Endothelial cell of umbilical vein (primary cell): ENCODE measurements around the gene ZRSR2. TPM values are rescaled to one million over a fixed set of nuclear protein-coding genes. Genes with fewer than 3 reads are reported as not detected.

ENCODE experiments used
- BruUV-seq: library from RNA; stranded (reverse); fragments of 400-500 nt; replicated peaks from 2 replicates; lab custom pipeline; 2021; lab: Mats Ljungman, UMichigan
- CTCF ChIA-PET: fragments of 300-600, 350-600 bp; sonication (Branson Sonifier 250); formaldehyde crosslinking; loops from one replicate; lab custom pipeline; 2021; ENCODE audit warnings: antibody characterized with exemption, inconsistent platforms; lab: Charles Lee
- POLR2A ChIA-PET: fragments of 300-600, 350-600 bp; sonication (Branson Sonifier 250); formaldehyde crosslinking; loops from one replicate; lab custom pipeline; 2021; ENCODE audit warnings: antibody characterized with exemption, inconsistent platforms; lab: Charles Lee
- DNase-seq: peaks from one replicate; pipeline ENCODE4 v3.0.0-alpha.2; 2011; ENCODE audit warnings: low read depth, low spot score
- FAIRE-seq: peaks from 2 replicates; lab custom pipeline; 2011; peaks lifted over from hg19 to GRCh38; lab: Jason Lieb, UNC
- H2AFZ ChIP-seq: 2 replicates; pipeline ENCODE4 v1.6.0; 2012; ENCODE audit warnings: low read depth, low read length, control low read depth, inconsistent platforms
- H3K27ac ChIP-seq: 2 replicates; pipeline ENCODE4 v1.5.1; 2011; ENCODE audit warnings: low read depth, mild to moderate bottlenecking, control low read depth, low read length, moderate library complexity; ENCODE audit not compliant: insufficient read depth
- H3K27me3 ChIP-seq, 2 experiments: 2 replicates each; pipeline versions ENCODE4 v1.6.0 to v1.6.1; 2011; ENCODE audit warnings: low read length in 2 of 2, mixed read lengths in 1 of 2; ENCODE audit not compliant: control insufficient read depth in 2 of 2, insufficient read depth in 2 of 2
- H3K36me3 ChIP-seq, 2 experiments: 2 replicates in 1 of 2; 3 replicates in 1 of 2; pipeline ENCODE4 v1.5.1; 2011; ENCODE audit warnings: low read length in 2 of 2, mild to moderate bottlenecking in 1 of 2, moderate library complexity in 1 of 2; ENCODE audit not compliant: control insufficient read depth in 2 of 2, insufficient read depth in 2 of 2; ENCODE audit errors: extremely low read depth in 1 of 2
- H3K4me1 ChIP-seq: 3 replicates; pipeline ENCODE4 v1.5.1; 2011; ENCODE audit warnings: mild to moderate bottlenecking, low read length; ENCODE audit not compliant: control insufficient read depth, insufficient read depth; ENCODE audit errors: extremely low read depth
- H3K4me2 ChIP-seq: 2 replicates; pipeline ENCODE4 v1.6.1; 2011; ENCODE audit warnings: low read length, control low read depth, mixed read lengths; ENCODE audit not compliant: insufficient read depth
- H3K4me3 ChIP-seq, 3 experiments: fragments of 200-600 bp in 1 of 3; sonication (generic), shearing (Covaris generic) in 1 of 3; replicated peaks in 1 of 3; 2 replicates each; pipeline ENCODE4 v1.5.1; 2011 to 2016; ENCODE audit warnings: control low read depth in 3 of 3, low read length in 3 of 3, mild to moderate bottlenecking in 2 of 3, inconsistent platforms in 1 of 3, low read depth in 1 of 3, moderate library complexity in 1 of 3; ENCODE audit not compliant: insufficient read depth in 1 of 3
- H3K79me2 ChIP-seq: 2 replicates; pipeline ENCODE4 v1.6.0; 2012; ENCODE audit warnings: low read length, inconsistent platforms; ENCODE audit not compliant: control insufficient read depth, insufficient read depth
- H3K9ac ChIP-seq: replicated peaks from 2 replicates; pipeline ENCODE3; 2011; ENCODE audit warnings: low read length, control low read depth; ENCODE audit not compliant: insufficient read depth; ENCODE audit errors: extremely low read depth
- H3K9me1 ChIP-seq: replicated peaks from 3 replicates; pipeline ENCODE4 v1.6.0; 2011; ENCODE audit warnings: mild to moderate bottlenecking, low read length; ENCODE audit not compliant: control insufficient read depth, insufficient read depth; ENCODE audit errors: extremely low read depth
- H3K9me3 ChIP-seq: replicated peaks from 2 replicates; pipeline ENCODE4 v1.5.1; 2012; ENCODE audit warnings: low read length, inconsistent platforms; ENCODE audit not compliant: control insufficient read depth, insufficient read depth
- H4K20me1 ChIP-seq: replicated peaks from 2 replicates; pipeline ENCODE3; 2011; ENCODE audit warnings: mild to moderate bottlenecking, low read length; ENCODE audit not compliant: control insufficient read depth, insufficient read depth; ENCODE audit errors: extremely low read depth
- EZH2 ChIP-seq: IDR thresholded peaks from 2 replicates; pipeline ENCODE4 v1.6.1; 2012; ENCODE audit warnings: borderline replicate concordance, low read depth, mild to moderate bottlenecking, moderate library complexity, low read length, inconsistent platforms; ENCODE audit not compliant: severe bottlenecking
- FOS ChIP-seq: IDR thresholded peaks from 2 replicates; pipeline ENCODE4 v1.6.1; 2011; ENCODE audit warnings: mild to moderate bottlenecking, low read length, moderate library complexity, borderline replicate concordance; ENCODE audit not compliant: insufficient read depth
- GATA2 ChIP-seq: IDR thresholded peaks from 2 replicates; pipeline ENCODE4 v1.7.0; 2011; ENCODE audit warnings: low read depth, mild to moderate bottlenecking, moderate library complexity, mixed read lengths, low read length; ENCODE audit not compliant: insufficient read length, insufficient read depth
- JUN ChIP-seq: IDR thresholded peaks from 2 replicates; pipeline ENCODE4 v1.6.1; 2011; ENCODE audit warnings: borderline replicate concordance, low read depth; ENCODE audit not compliant: insufficient read length, insufficient read depth
- MYC ChIP-seq: IDR thresholded peaks from one replicate; pipeline ENCODE4 v1.6.1; 2011; ENCODE audit warnings: mild to moderate bottlenecking, low read depth, low read length
- POLR2A ChIP-seq: IDR thresholded peaks from 2 replicates; pipeline ENCODE4 v1.6.1; 2012; ENCODE audit warnings: low read depth, mild to moderate bottlenecking, control low read depth, low read length
- POLR2AphosphoS5 ChIP-seq: IDR thresholded peaks from 2 replicates; pipeline ENCODE4 v1.6.1; 2012; ENCODE audit warnings: low read depth, mild to moderate bottlenecking, control low read depth, low read length, moderate library complexity; ENCODE audit not compliant: insufficient read depth
- dilution Hi-C: fragments of 300-500 bp; cut with MboI; formaldehyde crosslinking; loops from one replicate; pipeline ENCODE4 v1.15.0; 2019; ENCODE audit warnings: low sequenced_read_pairs; ENCODE audit not compliant: extremely low pct_ligation_motif_present
- intact Hi-C: fragments of 100-400 bp; cut with micrococcal nuclease; formaldehyde crosslinking; loops from one replicate; pipeline ENCODE4 v1.10.0; 2022
- polyA plus RNA-seq, 4 experiments: library from polyadenylated mRNA; depleted of rRNA in 3 of 4; stranded (reverse) in 3 of 4; unstranded in 1 of 4; fragments of >200 nt; gene quantifications; 2 replicates each; pipeline versions ENCODE4 v1.2.1 to v1.2.3, GENCODE V29; 2011 to 2012; ENCODE audit warnings: missing spikeins in 1 of 4
- total RNA-seq: library from RNA; stranded (reverse); gene quantifications from 2 replicates; pipeline ENCODE4 v1.2.3, GENCODE V29; 2021
- TF ChIP-seq, protein P1 (sequence below), 2 donors: IDR thresholded peaks; 1 replicate in 1 of 2; 2 replicates in 1 of 2; pipeline ENCODE4 v1.5.1; 2011; ENCODE audit warnings: low read length in 2 of 2, mild to moderate bottlenecking in 2 of 2, moderate library complexity in 2 of 2, control low read depth in 1 of 2, inconsistent platforms in 1 of 2, low read depth in 1 of 2; ENCODE audit not compliant: insufficient read depth in 1 of 2; ENCODE audit errors: extremely low read depth in 1 of 2
- TF ChIP-seq, protein P2 (sequence below): IDR thresholded peaks from 2 replicates; pipeline ENCODE4 v1.6.1; 2011; ENCODE audit not compliant: insufficient read depth, insufficient read length

The ZRSR2 gene
- total and polyA plus RNA-seq, 2 donors (not counting 3 experiments of a cell fraction or from before 2014, with no cell fraction given), result 3.3 to 8.1 TPM

DNA sequence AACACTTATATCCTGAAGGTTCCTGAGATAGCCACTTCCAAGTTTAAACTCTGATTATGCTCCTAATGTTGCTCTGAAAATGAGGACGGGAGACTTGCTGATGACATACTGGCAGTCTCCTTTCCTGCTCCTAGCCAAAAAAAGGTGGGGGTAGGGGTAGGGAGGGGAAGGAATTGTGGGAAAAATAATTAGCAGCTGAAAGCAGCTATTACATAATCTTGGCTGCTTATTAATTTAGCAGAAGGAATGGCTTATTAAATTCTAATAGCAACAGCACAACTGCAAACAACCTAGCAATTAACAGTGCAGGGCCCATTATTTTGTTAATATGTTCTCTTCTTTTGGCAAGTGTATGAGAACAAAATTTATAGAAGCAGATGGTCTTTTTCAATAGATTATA lies 66.4 kb downstream of the ZRSR2 start:
- Histone ChIP-seq H3K79me2 (peaks cover 5% of the 10 kb centered on the region), H3K4me1 (peaks cover 14% of the 10 kb centered on the region), H3K4me3 (no peak overlapping the region), H3K9me1 (no peaks in the 10 kb centered on the region), H4K20me1 (no peaks in the 10 kb centered on the region), H2AFZ (no peak overlapping the region), H3K4me2 (no peak overlapping the region), H3K9ac (no peak overlapping the region), H3K9me3 (no peaks in the 10 kb centered on the region), H3K36me3 (no peaks in the 10 kb centered on the region), H3K27me3 (peaks cover 0 to 5% of the 10 kb centered on the region in 2 experiments), H3K27ac (no peak overlapping the region)
- no TSS peak for BruUV-seq
- TF ChIP-seq POLR2A (no peak), GATA2 (no peak), MYC (no peak), POLR2AphosphoS5 (no peak), EZH2 (no peak), FOS (no peak), JUN (no peak)
- TF ChIP-seq, protein P1, sequence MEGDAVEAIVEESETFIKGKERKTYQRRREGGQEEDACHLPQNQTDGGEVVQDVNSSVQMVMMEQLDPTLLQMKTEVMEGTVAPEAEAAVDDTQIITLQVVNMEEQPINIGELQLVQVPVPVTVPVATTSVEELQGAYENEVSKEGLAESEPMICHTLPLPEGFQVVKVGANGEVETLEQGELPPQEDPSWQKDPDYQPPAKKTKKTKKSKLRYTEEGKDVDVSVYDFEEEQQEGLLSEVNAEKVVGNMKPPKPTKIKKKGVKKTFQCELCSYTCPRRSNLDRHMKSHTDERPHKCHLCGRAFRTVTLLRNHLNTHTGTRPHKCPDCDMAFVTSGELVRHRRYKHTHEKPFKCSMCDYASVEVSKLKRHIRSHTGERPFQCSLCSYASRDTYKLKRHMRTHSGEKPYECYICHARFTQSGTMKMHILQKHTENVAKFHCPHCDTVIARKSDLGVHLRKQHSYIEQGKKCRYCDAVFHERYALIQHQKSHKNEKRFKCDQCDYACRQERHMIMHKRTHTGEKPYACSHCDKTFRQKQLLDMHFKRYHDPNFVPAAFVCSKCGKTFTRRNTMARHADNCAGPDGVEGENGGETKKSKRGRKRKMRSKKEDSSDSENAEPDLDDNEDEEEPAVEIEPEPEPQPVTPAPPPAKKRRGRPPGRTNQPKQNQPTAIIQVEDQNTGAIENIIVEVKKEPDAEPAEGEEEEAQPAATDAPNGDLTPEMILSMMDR (IDR thresholded peaks at IDR 0.05; ENCODE audit: extremely low read depth in 1 of 2, insufficient read depth in 1 of 2, low read depth in 1 of 2, low read length in 2 of 2), result no peak
- TF ChIP-seq, protein P2, sequence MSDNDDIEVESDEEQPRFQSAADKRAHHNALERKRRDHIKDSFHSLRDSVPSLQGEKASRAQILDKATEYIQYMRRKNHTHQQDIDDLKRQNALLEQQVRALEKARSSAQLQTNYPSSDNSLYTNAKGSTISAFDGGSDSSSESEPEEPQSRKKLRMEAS, result no peak
- dilution Hi-C loops (no loop called here), intact Hi-C loops (loop anchor here (10.0 kb wide), 2 partner anchors 358 to 1878 kb away; partner anchors contain the start of gene SCML1)
- CTCF ChIA-PET, result no interaction called here
- no peak for FAIRE-seq
- no peak for DNase-seq
- POLR2A ChIA-PET, result no interaction called here
